Left renal cortex interstitium (tissue), 4 donors: ENCODE data around the gene FIS1. TPM values are rescaled to one million over a fixed set of nuclear protein-coding genes. Genes with fewer than 3 reads are reported as not detected.
"Not testable (repeated sequence)": the region's sequence is repeated elsewhere in the genome, so short reads cannot be mapped to it uniquely, and the experiment has no call there.

ENCODE experiments used
- DNase-seq, 4 donors: peaks; one replicate each; pipeline ENCODE4 v3.0.0-alpha.2; 2013; ENCODE audit warnings: low read depth in 4 of 4, low spot score in 2 of 4, missing footprints in 1 of 4
- polyA plus RNA-seq, 4 donors: library from polyadenylated mRNA; unstranded; fragments of 120-200 nt; gene quantifications; one replicate each; pipeline ENCODE4 v1.2.1, GENCODE V29; 2013; ENCODE audit not compliant: insufficient read length in 4 of 4

The FIS1 gene
- polyA plus RNA-seq, 4 donors = 147 to 180 (median 164) TPM

DNA sequence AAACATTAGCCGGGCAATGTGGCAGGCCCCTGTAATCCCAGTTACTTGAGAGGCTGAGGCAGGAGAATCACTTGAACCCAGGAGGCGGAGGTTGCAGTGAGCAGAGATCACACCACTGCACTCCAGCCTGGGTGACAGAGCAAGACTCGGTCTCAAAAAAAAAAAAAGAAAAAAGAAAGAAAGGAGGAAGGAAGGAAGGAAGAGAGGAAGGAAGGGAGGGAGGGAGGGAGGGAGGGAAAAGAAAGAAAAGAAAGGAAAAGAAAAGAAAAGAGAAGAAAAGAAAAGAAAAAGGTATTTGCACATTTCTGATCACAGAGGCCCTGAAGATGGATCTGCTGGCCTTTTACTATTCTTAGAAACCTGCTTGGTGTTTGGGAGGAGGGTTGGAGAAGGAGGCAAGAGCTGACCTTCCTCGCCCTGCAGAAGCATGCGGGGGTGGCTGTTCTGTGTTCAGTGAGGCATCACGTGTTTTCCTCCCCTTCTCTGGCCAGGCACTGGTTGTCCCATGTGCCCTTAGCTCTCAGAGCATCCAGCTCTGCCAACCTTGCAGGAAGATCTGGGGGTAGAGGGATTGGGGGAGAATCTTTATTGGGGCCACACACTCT is 19.3 kb upstream of the FIS1 start:
- peak in 1 of 4 donors; percentile 34 for DNase-seq

GRCh38 chr7:101258243-101258731 is 13.4 kb upstream of the FIS1 start:
- DNase-seq = no peak

GRCh38 chr7:101255796-101256195 is 10.9 kb upstream of the FIS1 start:
- no peak for DNase-seq

- DNase-seq = not testable (repeated sequence)
Measured at GRCh38 chr7:101253199-101253598, 8.3 kb upstream of the FIS1 start.

GRCh38 chr7:101251871-101252659 is 7.2 kb upstream of the FIS1 start:
- peak; percentile 92 to 98 (median 92) for DNase-seq

DNA sequence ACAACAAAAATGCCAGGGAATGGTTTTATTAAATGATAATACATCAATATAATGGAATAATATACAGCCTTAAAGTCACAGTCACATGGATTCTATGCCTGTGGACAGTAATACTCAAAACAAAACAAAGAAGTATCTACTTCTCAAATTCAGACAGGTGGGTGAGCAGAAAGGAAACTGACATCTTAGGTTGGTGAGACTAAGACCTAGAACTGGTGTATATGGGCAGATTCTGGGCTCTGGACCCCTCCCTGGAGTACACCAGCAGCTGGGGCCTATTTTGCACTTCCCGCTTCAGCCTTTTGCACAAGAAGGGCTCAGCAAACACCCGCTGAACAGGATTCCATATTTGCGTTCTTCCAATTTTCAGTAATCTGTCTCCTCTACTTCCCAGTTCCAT is 5.4 kb upstream of the FIS1 start:
- DNase-seq = no peak

- DNase-seq = no peak
Measured at GRCh38 chr7:101248276-101248675, 3.4 kb upstream of the FIS1 start.

GRCh38 chr7:101245147-101245668 is 327 bp upstream of the FIS1 start:
- no peak for DNase-seq

- no peak for DNase-seq
Measured at GRCh38 chr7:101243646-101244374, 1.1 kb downstream of the FIS1 start.

DNA sequence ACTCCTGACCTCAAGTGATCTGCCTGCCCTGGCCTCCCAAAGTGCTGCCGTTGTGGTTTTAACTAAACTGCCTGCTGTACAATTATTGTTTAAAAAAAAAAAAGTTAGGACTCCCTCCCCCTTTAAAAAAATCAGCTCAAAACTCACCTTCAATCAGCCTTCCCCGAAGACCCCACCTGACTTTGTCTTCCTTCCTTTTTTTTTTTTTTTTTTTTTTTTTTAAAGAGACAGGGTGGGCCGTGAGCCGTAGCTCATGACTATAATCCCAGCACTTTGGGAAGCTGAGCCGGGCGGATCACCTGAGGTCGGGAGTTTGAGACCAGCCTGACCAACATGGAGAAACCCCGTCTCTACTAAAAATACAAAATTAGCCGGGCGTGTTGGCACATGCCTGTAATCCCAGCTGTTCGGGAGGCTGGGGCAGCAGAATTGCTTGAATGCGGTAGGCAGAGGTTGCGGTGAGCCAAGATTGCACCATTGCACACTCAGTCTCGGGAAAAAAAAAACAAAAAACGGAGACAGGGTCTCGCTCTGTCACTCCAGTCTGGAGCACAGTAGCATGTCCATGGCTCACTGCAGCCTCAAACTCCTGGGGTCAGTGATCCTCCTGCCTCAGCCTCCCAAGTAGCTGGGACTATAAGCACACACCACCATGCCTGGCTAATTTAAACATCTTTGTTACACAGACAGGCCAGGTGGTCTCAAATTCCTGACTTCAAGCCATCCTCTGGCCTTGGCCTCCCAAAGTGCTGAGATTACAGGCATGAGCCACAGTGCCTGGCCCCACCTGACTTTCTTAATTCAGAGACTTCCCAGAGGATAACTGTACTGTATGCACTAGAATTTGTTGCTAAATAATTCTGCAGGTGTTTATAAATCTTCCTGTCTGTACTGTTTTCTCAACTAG is 3.2 kb downstream of the FIS1 start:
- DNase-seq = no peak

DNA sequence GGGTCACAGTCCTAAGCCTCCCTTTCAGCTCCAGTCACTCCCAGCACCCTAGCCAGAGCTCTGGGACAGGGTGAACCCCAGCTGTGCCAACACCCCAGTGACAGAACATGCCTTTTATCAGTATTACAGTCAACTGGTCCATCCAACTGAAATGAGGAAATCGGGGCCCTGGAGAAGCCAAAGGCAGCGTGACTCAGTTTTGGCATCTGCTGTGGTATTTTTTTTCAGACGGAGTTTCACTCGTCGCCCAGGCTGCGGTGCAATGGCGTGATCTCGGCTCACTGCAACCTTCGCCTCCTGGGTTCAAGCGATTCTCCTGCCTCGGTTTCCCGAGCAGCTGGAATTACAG is 3.9 kb downstream of the FIS1 start:
- DNase-seq = no peak

- DNase-seq = no peak
Measured at GRCh38 chr7:101240226-101241014, 4.5 kb downstream of the FIS1 start.

GRCh38 chr7:101239951-101240220 is 5.0 kb downstream of the FIS1 start:
- DNase-seq = no peak

GRCh38 chr7:101239191-101239950 is 5.5 kb downstream of the FIS1 start:
- no peak for DNase-seq

DNA sequence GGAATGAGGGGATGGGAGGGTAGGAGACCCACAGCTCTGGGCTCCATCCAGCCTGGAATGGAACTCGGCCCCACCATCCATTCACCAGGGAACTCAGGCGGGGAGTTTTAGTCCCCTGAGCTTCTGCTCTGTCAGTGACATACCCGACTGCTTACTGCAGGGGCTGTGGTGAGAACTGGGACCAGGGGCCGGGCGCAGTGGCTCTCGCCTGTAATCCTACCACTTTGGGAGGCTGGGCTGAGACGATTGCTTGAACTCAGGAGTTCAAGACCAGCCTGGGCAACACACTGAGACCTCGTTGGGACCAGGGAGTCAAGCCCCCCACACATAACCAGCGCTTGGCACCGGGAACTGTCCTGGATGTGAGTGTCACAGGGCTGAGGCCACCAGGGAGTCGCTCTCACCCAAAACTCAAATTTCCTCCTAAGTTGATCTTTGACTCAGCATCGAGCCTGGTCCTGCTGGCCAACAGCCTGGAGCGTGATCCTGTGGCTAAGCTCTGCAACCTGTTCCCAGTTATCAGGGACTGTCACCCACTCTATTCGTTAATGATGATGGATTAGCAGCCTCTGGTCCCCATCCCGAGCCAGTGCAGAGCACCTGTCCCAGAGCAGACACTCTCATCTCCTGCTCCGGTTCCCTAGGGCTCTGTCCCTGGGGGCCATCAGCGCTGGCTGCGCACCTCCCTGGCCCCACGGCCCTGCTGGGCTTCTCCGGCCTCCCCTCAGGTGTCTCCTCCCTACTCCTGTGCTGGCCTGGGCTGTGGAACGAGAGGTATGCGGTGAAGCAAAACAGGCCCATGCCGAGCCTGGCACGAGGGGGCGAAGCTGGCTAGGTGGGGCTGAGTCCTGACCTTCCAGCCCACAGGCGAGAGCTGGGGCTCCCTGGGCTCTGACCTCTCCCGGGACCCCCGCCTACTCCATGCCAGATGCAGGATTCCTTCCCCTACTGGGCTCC is 6.4 kb downstream of the FIS1 start:
- no peak for DNase-seq

DNA sequence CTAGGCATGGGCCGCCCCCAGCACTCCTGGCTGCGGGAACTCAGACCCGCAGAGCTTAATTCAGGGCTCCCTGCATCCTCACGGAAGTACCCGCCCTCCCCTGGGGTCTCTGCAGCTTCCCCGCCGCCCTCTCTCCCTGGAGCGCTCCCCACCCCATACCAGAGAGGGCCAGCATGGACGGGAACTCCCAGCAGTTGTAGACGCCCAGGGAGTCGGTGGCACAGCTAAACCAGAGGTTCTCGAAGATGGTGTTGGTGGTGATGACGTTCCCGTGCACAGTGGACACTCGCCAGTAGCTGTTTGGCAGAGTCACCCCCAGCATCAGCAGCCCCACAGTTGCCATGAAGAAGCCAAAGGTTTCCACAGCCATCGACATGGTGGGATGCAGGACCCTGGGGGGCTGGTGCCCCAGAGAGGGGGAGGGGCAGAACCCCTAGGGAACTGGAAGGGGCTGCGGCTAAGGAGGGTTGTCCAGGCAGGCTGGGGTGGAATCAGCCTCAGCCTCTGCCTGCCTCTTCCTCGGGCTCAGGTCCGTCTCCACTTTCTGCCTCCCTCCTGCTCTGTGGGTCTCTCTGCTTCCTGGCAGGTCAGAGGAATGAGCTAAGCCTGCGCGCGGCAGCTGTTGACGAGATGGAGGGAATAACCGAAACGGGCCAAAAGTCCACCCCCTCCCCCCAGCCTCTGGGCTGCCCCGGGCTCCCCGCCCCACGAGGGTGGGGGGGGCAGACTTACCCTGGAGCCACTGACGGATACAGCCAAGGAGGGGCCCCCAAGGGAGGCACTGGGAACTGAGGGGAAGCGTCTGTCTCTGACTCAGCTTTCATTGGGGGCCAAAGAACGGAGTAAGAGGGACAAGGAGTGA is 7.4 kb downstream of the FIS1 start, which contains the start of gene CLDN15:
TSS of gene CLDN15 (minus strand) at position 597 of the 862 bp plus-strand sequence. CDS start at position 376, 221 bp downstream.
- no peak for DNase-seq
